Effector memory CD4-positive, alpha-beta T cell (primary cell): Measurements from ENCODE around the gene KMT2E.
"Not testable (repeated sequence)": the region's sequence is repeated elsewhere in the genome, so short reads cannot be mapped to it uniquely, and the experiment has no call there.

ENCODE experiments used
- DNase-seq, 3 donors: peaks; one replicate each; pipeline ENCODE4 v3.0.0-alpha.2; 2020
- H3K27ac ChIP-seq: 2 replicates; pipeline ENCODE4 v1.7.0; 2013; ENCODE audit warnings: mild to moderate bottlenecking, low read length, moderate library complexity; ENCODE audit not compliant: insufficient read depth, poor library complexity, severe bottlenecking
- H3K27me3 ChIP-seq: replicated peaks from 2 replicates; pipeline ENCODE4 v1.7.0; 2013; ENCODE audit warnings: mild to moderate bottlenecking, low read length; ENCODE audit not compliant: insufficient read depth, control insufficient read depth, poor library complexity, severe bottlenecking
- H3K36me3 ChIP-seq: 2 replicates; pipeline ENCODE4 v1.7.0; 2013; ENCODE audit warnings: mild to moderate bottlenecking, low read length, moderate library complexity; ENCODE audit not compliant: control insufficient read depth, insufficient read depth
- H3K4me1 ChIP-seq: 2 replicates; pipeline ENCODE4 v1.7.0; 2013; ENCODE audit warnings: low read length, mild to moderate bottlenecking; ENCODE audit not compliant: control insufficient read depth, insufficient read depth, poor library complexity, severe bottlenecking
- H3K4me3 ChIP-seq: 2 replicates; pipeline ENCODE4 v1.7.0; 2013; ENCODE audit warnings: low read length, low read depth, mild to moderate bottlenecking; ENCODE audit not compliant: insufficient read depth, poor library complexity, severe bottlenecking
- H3K9me3 ChIP-seq: 2 replicates; pipeline ENCODE4 v1.7.0; 2013; ENCODE audit warnings: mild to moderate bottlenecking, low read length, moderate library complexity; ENCODE audit not compliant: control insufficient read depth

KMT2E gene

GRCh38 chr7:105022458-105022857 is 8.5 kb downstream of the KMT2E start:
- Histone ChIP-seq H3K9me3 (no peaks in the 10 kb centered on the region), H3K36me3 (no peaks in the 10 kb centered on the region), H3K27me3 (no peaks in the 10 kb centered on the region), H3K4me1 (peaks cover 26% of the 10 kb centered on the region), H3K4me3 (no peak overlapping the region), H3K27ac (no peak overlapping the region)
- no peak for DNase-seq

GRCh38 chr7:105024734-105025133 is 10.7 kb downstream of the KMT2E start:
- Histone ChIP-seq H3K27me3 (no peaks in the 10 kb centered on the region), H3K27ac (no peak overlapping the region), H3K36me3 (no peaks in the 10 kb centered on the region), H3K9me3 (no peaks in the 10 kb centered on the region), H3K4me3 (no peak overlapping the region), H3K4me1 (peaks cover 34% of the 10 kb centered on the region)
- DNase-seq: no peak

GRCh38 chr7:105026750-105027149 is 12.7 kb downstream of the KMT2E start:
- Histone ChIP-seq H3K36me3 (no peaks in the 10 kb centered on the region), H3K4me3 (no peak overlapping the region), H3K9me3 (no peaks in the 10 kb centered on the region), H3K27ac (no peak overlapping the region), H3K4me1 (peaks cover 34% of the 10 kb centered on the region), H3K27me3 (no peaks in the 10 kb centered on the region)
- DNase-seq: no peak

GRCh38 chr7:105027176-105027853 is 13.3 kb downstream of the KMT2E start:
- Histone ChIP-seq H3K4me3 (no peak overlapping the region), H3K9me3 (no peaks in the 10 kb centered on the region), H3K36me3 (no peaks in the 10 kb centered on the region), H3K4me1 (peaks cover 31% of the 10 kb centered on the region), H3K27me3 (no peaks in the 10 kb centered on the region), H3K27ac (no peak overlapping the region)
- DNase-seq: no peak

DNA sequence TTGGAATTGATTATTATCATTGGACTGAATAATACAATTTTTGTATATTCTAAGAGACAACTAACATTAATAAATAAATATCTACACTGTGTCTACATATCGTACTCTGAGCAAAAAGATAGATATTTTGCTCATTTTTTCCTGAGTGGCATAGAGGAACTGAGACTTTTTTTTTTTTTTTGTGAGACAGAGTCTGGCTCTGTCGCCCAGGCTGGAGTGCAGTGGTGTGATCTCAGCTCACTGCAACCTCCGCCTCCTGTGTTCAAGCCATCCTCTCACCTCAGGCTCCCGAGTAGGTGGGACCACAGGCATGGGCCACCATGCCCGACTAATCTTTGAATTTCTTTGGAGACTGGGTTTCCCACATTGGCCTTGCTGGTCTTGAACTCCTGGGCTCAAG is 14.0 kb downstream of the KMT2E start:
- H3K4me1 ChIP-seq: peaks cover 31% of the 10 kb centered on the region

DNA sequence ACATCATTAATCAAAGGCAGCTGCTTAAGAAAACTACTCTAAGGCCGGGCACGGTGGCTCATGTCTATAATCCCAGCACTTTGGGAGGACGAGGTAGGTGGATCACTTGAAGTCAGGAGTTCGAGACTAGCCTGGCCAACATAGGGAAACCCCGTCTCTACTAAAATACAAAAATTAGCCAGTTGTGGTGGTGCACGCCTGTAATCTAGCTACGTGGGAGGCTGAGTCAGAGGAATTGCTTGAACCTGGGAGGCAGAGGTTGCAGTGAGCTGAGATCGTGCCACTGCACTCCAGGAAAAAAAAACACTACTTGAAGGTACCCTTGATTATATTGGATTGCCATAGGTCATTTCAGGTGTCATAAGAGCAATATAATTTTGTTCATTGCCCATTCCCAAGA is 14.9 kb downstream of the KMT2E start:
- not testable (repeated sequence) for H3K27ac ChIP-seq, DNase-seq, H3K4me3 ChIP-seq, H3K36me3 ChIP-seq, H3K27me3 ChIP-seq, H3K9me3 ChIP-seq
- H3K4me1 ChIP-seq: peaks cover 38% of the 10 kb centered on the region

More for the DNA sequence above, 14.0 kb downstream of the KMT2E start:
- Histone ChIP-seq H3K4me3 (no peak overlapping the region), H3K9me3 (no peaks in the 10 kb centered on the region), H3K36me3 (no peaks in the 10 kb centered on the region), H3K27me3 (no peaks in the 10 kb centered on the region), H3K27ac (no peak overlapping the region)
- DNase-seq: no peak

DNA sequence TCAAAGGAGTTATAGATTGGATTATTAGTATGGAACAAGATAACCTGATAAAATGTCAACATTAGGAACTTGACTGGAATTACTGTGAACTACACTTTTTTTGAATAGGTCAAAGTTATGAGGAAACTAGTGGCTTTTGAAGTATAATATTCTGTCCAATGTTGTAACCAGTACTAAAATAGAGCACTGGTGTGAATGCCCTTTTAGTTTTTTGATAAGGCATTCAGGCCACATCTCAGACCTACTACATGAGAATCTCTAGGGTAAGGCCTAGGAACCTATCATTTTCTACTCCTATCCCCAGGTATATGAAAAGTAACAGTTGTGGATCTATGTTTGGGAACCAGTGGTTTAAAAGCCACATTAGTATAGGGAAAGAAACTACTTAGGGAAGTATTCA is 16.4 kb downstream of the KMT2E start:
- Histone ChIP-seq H3K4me1 (peaks cover 29% of the 10 kb centered on the region), H3K27me3 (no peaks in the 10 kb centered on the region), H3K4me3 (no peak overlapping the region), H3K27ac (no peak overlapping the region), H3K9me3 (no peaks in the 10 kb centered on the region), H3K36me3 (no peaks in the 10 kb centered on the region)
- DNase-seq: no peak

DNA sequence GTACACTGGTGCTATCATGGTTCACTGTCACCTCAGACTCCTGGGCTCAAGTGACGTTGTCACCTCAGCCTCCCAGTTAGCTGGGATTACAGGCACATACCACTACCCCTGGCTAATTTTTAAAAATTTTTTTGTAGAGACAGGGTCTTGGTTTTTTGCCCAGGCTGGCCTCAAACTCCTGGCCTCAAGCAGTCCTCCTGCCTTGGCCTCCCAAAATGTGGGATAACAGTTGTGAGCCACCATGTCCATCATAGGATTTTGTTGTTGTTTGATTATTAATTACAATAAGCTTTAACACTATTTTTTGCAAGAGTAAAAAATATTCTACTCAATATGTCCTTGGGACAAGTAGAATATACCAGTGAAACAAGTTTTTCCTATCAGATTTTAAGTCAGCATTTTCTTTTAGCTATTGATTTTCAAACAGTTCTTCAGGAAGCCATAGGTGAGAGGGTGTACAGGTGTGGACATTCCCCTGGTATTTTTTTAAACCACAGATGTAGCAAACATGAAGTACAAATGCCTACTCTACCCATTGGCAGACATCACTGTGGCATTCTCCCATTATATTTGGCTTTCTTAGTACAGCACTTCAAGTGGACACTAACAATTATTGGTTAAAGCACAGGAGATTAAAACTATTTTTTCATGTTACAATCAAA is 18.7 kb downstream of the KMT2E start:
- Histone ChIP-seq H3K27me3 (no peaks in the 10 kb centered on the region), H3K4me3 (no peak overlapping the region), H3K4me1 (peaks cover 33% of the 10 kb centered on the region), H3K36me3 (no peaks in the 10 kb centered on the region), H3K9me3 (no peaks in the 10 kb centered on the region), H3K27ac (no peak overlapping the region)
- DNase-seq: no peak

DNA sequence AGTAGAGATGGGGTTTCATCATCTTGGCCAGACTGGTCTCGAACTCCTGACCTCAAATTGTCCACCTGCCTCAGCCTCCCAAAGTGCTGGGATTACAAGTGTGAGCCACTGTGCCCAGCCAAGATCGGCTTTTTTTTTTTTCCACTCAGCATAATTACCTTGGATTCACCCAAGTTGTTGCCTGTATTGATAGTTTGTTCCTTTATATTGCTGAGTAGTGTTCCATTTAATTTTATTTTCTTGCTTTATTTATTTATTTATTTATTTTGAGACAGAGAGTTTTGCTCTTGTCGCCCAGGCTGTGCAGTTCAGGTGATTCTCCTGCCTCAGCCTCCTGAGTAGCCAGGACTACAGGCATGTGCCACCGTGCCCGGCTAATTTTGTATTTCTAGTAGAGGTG is 21.3 kb downstream of the KMT2E start:
- Histone ChIP-seq H3K27me3 (no peaks in the 10 kb centered on the region), H3K27ac (no peak overlapping the region), H3K4me3 (no peak overlapping the region), H3K36me3 (peaks cover 7% of the 10 kb centered on the region), H3K9me3 (no peaks in the 10 kb centered on the region), H3K4me1 (peaks cover 35% of the 10 kb centered on the region)
- DNase-seq: no peak

- Histone ChIP-seq H3K4me3 (no peak overlapping the region), H3K4me1 (peaks cover 44% of the 10 kb centered on the region), H3K27me3 (no peaks in the 10 kb centered on the region), H3K36me3 (peaks cover 12% of the 10 kb centered on the region), H3K27ac (no peak overlapping the region), H3K9me3 (no peaks in the 10 kb centered on the region)
- DNase-seq: no peak
These were observed 22.5 kb downstream of the KMT2E start for GRCh38 chr7:105036217-105037168.
